Astrocyte of the hippocampus (primary cell): Measurements from ENCODE around the gene MS4A8.
A peak's percentile ranks its signal among the peaks of the same experiment; 100 is the strongest.
"Not testable (repeated sequence)": the region's sequence is repeated elsewhere in the genome, so short reads cannot be mapped to it uniquely, and the experiment has no call there.

Experiments
- DNase-seq: peaks from one replicate; pipeline ENCODE4 v3.0.0; 2011; ENCODE audit warnings: low read depth, low spot score

The MS4A8 gene

DNA sequence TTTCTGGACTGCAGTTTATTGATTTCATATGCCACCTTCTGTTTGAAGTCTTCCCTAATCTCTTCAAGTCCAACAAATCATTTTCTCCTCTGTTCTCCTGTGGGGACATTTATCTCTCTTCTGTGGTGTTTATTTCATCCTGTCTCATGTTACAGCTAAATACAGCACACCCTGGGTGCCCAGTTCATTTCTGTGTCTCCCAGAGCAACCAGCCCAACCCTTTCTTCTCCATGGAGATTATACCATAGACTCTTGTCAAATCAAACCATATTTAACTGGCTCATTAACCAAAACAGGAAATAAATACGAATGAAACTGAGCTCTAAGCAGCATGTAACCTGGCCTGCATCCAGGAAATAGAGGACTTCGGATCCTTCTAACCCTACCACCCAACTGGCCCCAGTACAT lies at the start of gene MS4A8:
Gene MS4A8, plus strand, starts transcription at position 329 of the 408 bp plus-strand sequence. CDS start 1,249 bp downstream, outside the sequence.
- no peak for DNase-seq

DNA sequence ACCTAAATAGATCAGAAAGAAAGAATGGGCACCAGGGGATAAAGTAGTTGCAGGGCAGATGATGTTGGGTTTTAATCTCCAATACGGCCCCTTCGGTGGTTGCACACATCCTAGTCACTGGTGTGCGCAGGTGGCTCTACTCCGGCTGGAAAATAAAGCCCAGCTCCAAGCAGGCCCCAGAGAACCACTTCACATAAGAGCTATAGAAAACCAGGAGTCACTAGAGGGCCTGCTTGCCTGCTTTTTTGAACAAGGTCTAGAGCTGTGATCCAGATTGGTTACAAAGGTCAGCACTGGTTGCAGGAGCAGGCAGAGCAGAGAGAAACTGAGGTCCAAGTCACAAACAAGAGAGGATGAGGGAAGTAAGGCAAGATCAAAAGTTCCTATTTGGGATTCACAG lies 41.5 kb upstream of the MS4A8 start:
- no peak for DNase-seq

DNA sequence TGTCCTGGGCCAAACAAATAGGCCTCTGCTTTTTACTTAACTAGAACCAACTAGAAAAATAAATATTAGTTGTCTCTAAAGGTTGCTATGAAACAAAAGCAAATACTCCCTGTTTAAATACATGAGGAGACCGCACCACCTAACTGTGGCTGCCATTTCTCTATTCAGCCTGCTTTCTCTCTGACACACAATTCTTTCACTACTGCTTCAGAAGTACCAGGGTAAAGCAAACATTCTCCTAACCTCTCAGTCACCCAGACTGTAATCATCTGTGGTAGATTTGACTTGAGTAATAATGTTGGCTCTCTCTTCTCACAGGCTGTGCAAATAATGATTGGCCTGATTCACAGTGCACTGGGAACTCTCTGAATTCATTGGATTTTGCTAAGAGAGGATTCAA lies 41.0 kb upstream of the MS4A8 start:
- DNase-seq: no peak

GRCh38 chr11:60672255-60672654 lies 27.2 kb upstream of the MS4A8 start:
- DNase-seq: no peak

GRCh38 chr11:60678231-60678630 lies 21.2 kb upstream of the MS4A8 start:
- not testable (repeated sequence) for DNase-seq

GRCh38 chr11:60679879-60680278 lies 19.5 kb upstream of the MS4A8 start:
- no peak for DNase-seq

- no peak for DNase-seq
These were observed 18.8 kb upstream of the MS4A8 start for GRCh38 chr11:60680455-60681119.

DNA sequence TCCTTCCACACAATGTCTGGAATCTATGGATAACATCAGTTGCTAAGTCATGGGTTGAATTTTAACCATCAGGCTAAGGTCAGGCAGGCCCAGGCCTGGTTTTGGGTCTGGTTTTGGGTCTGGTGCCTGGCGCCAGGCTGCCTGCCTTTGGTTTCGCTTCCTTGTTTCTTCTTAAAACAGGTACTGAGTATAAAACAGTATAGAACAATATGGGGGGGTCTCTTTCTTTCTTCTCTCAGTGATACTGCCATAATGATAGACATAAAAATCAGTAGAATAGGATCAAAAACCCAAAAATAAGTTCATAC lies 14.9 kb upstream of the MS4A8 start:
- not testable (repeated sequence) for DNase-seq

GRCh38 chr11:60691661-60692060 lies 7.8 kb upstream of the MS4A8 start:
- DNase-seq: no peak

GRCh38 chr11:60699936-60700335 lies 524 bp downstream of the MS4A8 start:
- no peak for DNase-seq

DNA sequence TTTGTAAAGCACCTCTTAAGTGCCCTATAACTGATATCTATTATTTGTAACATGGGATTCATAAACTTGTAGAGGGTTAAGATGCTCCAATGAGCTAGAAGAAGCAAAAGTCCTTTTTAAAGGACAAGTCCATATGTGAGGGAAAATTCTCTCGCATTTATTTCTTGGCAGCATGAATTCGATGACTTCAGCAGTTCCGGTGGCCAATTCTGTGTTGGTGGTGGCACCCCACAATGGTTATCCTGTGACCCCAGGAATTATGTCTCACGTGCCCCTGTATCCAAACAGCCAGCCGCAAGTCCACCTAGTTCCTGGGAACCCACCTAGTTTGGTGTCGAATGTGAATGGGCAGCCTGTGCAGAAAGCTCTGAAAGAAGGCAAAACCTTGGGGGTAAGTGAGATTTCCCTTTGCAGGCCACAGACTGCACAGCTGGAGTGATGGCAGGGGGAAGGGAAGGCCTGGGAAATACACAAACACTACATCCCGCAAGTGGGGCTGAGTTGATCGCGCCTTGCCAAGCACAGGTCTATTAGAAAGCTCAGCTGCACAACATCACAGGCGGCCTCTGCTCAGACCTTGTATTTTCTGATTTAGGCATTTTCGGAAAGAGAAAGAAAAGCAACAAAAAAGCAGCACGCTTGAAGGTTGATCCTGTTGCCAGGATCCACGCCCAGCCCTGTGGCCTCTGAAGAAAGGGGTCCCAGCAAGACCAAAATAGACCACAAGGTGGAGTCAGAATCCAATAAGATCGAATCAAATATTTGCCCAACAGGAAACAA lies 1.5 kb downstream of the MS4A8 start:
- DNase-seq: peak; percentile 3

GRCh38 chr11:60701469-60701818 lies 2.0 kb downstream of the MS4A8 start:
- no peak for DNase-seq

DNA sequence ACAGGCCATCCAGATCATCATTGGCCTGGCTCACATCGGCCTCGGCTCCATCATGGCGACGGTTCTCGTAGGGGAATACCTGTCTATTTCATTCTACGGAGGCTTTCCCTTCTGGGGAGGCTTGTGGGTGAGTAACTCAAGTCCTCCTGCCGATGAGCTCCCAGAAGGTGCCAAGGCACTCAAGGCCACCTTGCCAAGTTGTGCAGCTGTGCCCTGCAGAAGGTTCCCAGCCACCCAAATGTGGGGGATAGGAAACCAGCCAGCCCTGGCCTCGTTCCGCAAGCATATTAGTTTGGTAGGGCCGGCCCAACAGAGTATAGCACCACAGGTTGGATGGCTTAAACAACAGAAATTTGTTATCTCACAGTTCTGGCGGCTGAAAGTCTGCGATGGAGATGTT lies 4.0 kb downstream of the MS4A8 start:
- no peak for DNase-seq

DNA sequence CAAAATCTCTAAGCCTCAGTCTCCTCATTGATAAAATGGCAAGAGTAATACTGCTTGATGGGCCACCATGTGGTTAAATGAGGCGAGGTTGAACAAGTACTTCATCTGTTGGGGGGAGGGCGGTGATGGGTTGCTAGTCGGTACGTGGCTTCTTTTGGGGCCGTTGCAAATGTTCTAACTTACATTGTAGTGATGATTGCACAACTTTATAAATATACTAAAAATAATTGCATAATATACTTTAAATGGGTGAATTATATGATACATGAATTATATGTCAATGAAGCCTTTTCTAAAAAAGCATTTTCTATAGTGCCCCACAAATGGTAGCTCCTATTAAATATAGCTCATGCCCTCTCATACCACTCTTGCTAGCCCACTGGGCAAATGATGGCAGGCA lies 6.5 kb downstream of the MS4A8 start:
- DNase-seq: no peak

- no peak for DNase-seq
These were observed 7.5 kb downstream of the MS4A8 start for GRCh38 chr11:60706931-60707330.

DNA sequence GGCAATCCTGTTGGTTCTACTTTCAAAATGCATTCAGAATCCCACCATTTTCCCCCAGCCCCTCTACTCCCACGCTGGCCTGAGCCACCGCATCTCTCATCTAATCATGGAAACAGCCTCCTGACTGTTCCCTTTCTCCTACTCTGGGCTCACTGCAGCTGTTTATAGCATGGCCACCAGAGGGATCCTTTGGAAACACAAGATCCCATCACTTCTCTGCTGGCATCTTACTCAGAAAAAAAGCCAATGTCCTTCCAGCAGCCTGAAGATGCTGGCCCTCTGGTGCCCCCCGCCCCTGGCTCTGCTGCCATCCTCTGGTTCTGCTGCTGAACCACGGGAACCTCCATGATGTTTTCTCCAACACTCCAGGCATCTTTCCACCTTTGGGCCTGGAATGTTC lies 11.1 kb downstream of the MS4A8 start:
- DNase-seq: no peak

- no peak for DNase-seq
These were observed 11.9 kb downstream of the MS4A8 start for GRCh38 chr11:60711276-60711675.

- DNase-seq: not testable (repeated sequence)
These were observed 14.0 kb downstream of the MS4A8 start for GRCh38 chr11:60713423-60713822.

- no peak for DNase-seq
These were observed 18.5 kb downstream of the MS4A8 start for GRCh38 chr11:60717956-60718355.

GRCh38 chr11:60718524-60719316 lies 19.3 kb downstream of the MS4A8 start:
- DNase-seq: no peak

DNA sequence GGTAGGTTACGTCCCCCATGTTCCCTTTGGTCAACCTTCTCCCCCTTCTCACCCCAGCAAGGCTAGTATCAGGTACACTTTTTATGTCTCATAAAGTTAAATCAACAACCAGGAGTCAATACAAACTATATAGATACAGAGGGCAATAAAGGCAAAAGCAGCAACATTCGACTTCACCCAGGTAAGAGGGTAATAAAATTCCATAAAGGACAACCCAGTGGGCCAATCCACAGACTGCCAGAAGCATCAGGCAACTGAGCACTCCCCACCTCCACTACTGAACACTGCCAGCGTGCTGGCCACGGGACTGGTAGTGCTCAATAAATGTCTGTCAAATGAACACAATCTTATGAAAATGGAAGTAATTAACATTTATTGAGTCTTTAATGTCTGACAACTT lies 20.0 kb downstream of the MS4A8 start:
- no peak for DNase-seq

DNA sequence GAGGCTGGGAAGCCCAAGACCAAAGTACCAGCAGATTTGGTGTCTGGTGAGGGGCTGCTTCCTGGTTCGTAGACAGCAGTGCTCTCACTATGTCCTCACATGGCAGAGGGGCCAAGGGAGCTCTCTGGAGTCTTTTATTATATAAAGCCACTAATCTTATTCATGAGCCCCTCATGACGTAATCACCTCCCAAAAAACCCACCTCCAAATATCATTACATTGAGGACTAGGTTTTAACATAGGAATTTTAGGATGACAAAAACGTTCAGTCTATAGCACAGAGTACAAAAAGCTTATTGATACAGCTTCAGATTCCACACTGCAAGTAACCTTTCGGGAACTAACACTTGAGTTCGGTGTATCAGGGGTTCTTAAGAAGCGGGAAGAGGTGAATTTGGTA lies 21.0 kb downstream of the MS4A8 start:
- DNase-seq: no peak

DNA sequence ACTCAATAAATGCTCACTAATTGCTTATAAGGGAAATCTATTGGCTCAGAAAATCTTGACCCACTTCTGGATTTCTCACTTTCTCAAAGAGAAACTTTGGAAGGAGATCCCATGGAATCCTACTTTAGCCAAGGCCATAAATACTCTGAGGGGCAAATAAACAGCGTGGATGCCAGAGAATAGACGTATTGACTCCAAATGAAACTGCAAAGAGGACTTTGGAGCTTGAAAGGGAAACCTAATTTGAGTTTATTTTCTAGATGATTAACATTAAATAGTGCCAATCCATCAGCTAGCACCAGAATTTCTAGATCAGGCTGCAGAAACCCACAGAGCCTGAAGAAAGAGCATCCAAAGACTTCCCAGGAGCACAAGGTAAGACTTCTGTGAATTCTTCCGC lies 25.0 kb downstream of the MS4A8 start, which contains the start of gene MS4A18:
Gene MS4A18, plus strand, starts transcription at position 301 of the 400 bp plus-strand sequence.
- no peak for DNase-seq
